ENCODE results near the gene HIPK4.

HIPK4 gene

DNA sequence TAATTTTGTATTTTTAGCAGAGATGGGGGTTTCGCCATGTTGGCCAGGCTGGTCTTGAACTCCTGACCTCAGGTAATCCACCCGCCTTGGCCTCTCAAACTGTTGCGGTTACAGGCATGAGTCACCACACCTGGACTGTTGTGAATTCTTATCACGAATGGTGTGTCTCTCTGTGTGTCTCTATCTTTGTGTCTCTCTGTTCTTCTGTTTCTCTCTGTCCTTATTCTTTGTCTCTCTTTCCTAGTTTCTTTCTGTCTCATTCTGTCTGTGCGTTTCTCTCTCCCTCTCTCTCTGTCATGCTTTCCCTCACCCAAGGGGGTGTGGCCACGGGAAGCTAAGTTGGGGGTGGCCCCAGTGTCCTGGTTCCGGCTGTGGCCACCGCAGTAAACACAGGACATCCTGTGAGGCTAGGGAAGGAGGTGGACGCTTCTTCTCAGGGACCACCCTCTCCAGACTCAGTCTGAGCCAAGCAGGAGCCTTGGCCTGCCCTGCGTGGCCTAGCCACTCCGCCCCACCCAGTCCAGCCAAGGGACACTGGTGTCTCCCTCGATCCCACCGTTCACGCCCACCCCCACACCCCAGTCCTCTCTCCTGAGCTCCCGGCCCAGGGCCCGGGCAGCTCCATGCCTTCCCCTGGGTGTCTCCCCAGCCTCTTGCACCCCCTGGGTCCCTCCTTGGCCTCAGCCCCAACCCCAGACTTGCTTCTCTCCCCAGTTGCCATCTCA is 27.1 kb upstream of the HIPK4 start:
- TF ChIP-seq, protein P1, sequence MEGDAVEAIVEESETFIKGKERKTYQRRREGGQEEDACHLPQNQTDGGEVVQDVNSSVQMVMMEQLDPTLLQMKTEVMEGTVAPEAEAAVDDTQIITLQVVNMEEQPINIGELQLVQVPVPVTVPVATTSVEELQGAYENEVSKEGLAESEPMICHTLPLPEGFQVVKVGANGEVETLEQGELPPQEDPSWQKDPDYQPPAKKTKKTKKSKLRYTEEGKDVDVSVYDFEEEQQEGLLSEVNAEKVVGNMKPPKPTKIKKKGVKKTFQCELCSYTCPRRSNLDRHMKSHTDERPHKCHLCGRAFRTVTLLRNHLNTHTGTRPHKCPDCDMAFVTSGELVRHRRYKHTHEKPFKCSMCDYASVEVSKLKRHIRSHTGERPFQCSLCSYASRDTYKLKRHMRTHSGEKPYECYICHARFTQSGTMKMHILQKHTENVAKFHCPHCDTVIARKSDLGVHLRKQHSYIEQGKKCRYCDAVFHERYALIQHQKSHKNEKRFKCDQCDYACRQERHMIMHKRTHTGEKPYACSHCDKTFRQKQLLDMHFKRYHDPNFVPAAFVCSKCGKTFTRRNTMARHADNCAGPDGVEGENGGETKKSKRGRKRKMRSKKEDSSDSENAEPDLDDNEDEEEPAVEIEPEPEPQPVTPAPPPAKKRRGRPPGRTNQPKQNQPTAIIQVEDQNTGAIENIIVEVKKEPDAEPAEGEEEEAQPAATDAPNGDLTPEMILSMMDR (IDR thresholded peaks at IDR 0.05; ENCODE audit: low read depth, low read length), result no peak
- H3K4me3 ChIP-seq (ENCODE audit: low read depth, low read length), result no peak overlapping the region
- DNase-seq (ENCODE audit: low read depth, low spot score), result no peak
- in situ Hi-C loops (cut with HindIII; ENCODE audit: low sequenced_read_pairs), result no loop called here

DNA sequence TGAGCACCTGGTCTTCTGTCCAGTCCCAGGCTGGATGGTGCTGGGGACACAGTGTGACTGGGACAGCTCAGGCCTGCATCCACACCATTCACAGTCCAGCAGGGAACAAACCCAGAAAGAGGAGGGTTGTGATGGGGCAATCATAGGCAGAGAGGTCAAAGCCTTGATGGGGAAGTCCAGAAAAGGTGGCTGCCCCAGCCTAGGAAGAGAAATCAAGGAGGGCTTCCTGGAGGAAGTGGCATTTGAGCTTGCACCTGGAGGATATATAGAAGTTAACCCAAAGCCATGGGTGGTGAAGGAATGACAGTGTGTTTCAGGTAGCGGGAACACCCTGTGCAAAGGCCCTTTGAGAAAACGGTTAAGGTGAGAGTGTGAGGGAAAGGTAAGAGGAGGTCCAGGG is 25.8 kb upstream of the HIPK4 start:
- TF ChIP-seq, protein P1 (IDR thresholded peaks at IDR 0.05; ENCODE audit: low read depth, low read length), result no peak
- in situ Hi-C loops (cut with HindIII; ENCODE audit: low sequenced_read_pairs), result no loop called here
- no peak for DNase-seq (ENCODE audit: low read depth, low spot score)
- no peak overlapping the region for H3K4me3 ChIP-seq (ENCODE audit: low read depth, low read length)

DNA sequence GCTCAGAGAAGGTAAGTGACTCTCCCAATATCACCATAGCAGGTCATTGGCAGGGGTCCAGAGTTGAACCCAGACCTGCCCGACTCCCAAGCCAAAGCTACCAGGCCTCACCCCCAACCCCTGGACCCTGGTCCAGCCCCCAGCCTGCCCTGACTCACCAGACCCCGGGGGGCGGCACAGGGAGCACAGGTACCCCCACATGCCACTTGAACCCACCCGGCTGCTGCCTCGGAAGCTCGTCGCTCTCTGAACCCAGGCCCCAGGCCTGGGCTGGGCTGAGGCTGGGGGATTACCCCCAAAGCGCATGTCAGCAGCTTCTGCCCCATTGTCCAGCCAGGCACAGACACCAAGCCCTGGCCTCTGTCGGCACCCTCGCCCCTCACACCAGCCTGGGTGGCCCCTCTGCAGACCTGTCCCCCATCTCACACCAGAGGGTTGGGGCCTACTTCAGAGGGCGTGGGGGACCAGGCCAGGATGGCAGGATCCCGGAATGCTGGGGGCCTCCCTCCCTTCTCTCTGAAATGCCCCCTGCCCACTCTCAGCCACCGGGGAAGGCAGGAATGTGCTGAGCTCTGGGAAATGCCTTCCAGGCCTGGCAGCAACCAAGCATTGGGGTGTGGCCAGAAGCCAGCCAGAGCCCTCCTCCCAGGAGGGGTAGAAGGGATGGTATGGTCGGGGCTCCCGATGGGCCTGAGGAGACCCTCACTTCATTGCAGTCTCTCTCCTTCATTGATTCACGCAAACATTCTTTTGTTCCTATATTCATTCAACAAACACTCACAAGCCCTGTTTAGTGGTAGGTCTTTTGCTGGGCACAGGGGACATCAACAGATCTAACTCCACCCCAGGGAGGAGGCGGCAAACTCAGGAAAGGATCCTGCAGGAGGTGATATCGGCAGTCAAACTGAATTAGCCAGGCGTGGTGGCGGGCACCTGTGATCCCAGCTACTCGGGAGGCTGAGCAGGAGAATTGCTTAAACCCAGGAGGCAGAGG is 24.9 kb upstream of the HIPK4 start:
- H3K4me3 ChIP-seq (ENCODE audit: low read depth, low read length), result no peak overlapping the region
- TF ChIP-seq, protein P1 (IDR thresholded peaks at IDR 0.05; ENCODE audit: low read depth, low read length), result no peak
- in situ Hi-C loops (cut with HindIII; ENCODE audit: low sequenced_read_pairs), result no loop called here
- no peak for DNase-seq (ENCODE audit: low read depth, low spot score)

DNA sequence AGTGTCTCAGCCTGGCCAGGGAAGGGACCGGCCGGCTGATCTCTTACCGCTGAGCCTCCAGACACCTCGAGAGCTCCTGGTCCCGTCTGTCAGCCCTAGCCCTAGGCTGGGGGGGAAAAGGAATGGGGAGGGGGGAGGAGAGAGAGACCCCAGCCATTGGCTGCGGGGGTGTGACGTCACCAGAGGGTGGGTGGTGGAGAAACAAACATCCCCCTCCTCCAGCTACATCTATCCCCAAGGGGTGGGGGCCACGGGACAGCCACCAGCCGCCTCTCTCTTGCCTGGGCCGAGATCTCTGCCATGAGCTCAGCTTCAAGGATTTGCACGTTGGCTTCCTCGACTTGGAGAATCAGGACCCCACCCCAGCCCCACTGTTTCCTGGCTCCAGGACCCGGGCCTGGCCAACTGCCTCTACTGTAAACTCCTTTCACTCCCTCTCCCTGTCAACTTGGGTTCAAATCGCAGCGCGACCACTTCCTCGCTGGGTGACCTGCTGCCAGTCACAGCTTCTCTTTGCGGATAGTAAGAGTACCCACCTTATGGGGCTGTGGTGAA is 23.4 kb upstream of the HIPK4 start, which contains the start of gene PRX:
TSS of gene PRX (minus strand) at position 88 of the 555 bp plus-strand sequence. CDS start 5,446 bp downstream, outside the sequence.
- in situ Hi-C loops (cut with HindIII; ENCODE audit: low sequenced_read_pairs), result no loop called here
- TF ChIP-seq, protein P1 (IDR thresholded peaks at IDR 0.05; ENCODE audit: low read depth, low read length), result no peak
- H3K4me3 ChIP-seq (ENCODE audit: low read depth, low read length), result no peak within 1 kb of the TSS
- DNase-seq (ENCODE audit: low read depth, low spot score), result no peak

DNA sequence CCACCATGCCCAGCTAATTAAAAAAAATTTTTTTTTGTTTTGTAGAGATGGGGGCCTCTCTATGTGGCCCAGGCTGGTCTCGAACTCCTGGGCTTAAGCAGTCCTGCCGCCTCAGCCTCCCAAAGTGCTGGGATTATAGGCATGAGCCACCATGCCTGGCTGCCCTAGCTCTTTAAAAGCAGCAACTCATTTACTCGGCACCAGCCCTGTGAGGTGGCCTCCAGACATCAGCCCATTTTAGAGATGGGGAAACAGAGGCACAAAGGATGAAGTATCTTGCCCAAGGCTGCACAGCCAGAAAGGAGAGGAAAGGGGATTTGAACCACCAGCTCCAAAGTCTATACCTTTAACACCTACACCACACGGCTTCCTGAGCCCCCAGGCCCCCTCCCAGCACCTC is 22.9 kb upstream of the HIPK4 start:
- TF ChIP-seq, protein P1 (IDR thresholded peaks at IDR 0.05; ENCODE audit: low read depth, low read length), result no peak
- H3K4me3 ChIP-seq (ENCODE audit: low read depth, low read length), result no peak overlapping the region
- no peak for DNase-seq (ENCODE audit: low read depth, low spot score)
- in situ Hi-C loops (cut with HindIII; ENCODE audit: low sequenced_read_pairs), result no loop called here

DNA sequence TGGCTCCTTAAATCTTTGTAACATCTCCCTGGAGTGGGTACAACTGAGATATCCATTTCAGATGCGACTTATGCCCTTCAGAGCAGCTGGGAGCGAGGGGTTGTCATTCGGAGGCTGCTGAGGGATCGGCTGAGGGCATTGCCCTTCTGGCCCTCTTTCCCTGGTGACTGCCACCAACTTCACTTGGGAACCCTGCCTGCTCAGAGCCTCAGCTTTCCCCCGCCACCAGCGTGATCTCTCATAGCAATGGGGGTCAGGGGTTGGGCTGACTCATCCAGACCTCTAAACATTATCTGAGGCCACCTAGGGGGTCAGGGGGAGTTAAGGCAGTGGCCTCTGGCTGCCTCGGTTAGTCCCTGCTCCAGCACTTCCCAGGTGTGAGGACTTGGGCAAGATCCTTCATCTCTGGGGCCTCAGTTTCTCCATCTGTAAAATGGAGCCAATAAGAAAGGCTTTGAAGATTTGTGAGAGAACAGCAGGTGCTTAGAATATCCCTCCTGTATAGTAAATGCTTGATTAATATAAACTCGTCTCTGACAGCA is 22.0 kb upstream of the HIPK4 start:
- no peak for DNase-seq (ENCODE audit: low read depth, low spot score)
- in situ Hi-C loops (cut with HindIII; ENCODE audit: low sequenced_read_pairs), result no loop called here
- TF ChIP-seq, protein P1 (IDR thresholded peaks at IDR 0.05; ENCODE audit: low read depth, low read length), result no peak
- no peak overlapping the region for H3K4me3 ChIP-seq (ENCODE audit: low read depth, low read length)
